Lung (tissue), 12 donors: ENCODE measurements around the gene ANXA2R. TPM values are rescaled to one million over a fixed set of nuclear protein-coding genes. Genes with fewer than 3 reads are reported as not detected.
"Not testable (repeated sequence)": the region's sequence is repeated elsewhere in the genome, so short reads cannot be mapped to it uniquely, and the experiment has no call there.

Experiments
- ATAC-seq: fragments of 200-7000 bp; cut with Tn5 transposase; one replicate; pipeline ENCODE4 v1.9.1; 2020; ENCODE audit warnings: moderate number of reproducible peaks; ENCODE audit not compliant: insufficient read depth, low FRiP score
- DNase-seq, 3 donors: peaks; one replicate each; pipeline ENCODE4 v3.0.0-alpha.2; 2013 to 2017
- H3K27ac ChIP-seq, 2 donors: one replicate each; pipeline ENCODE4 v1.5.1; 2013; ENCODE audit warnings: mild to moderate bottlenecking in 2 of 2, moderate library complexity in 2 of 2, control low read depth in 1 of 2, inconsistent platforms in 1 of 2, low read depth in 1 of 2, low read length in 1 of 2
- H3K27me3 ChIP-seq, 3 donors: one replicate each; pipeline ENCODE4 v1.5.1; 2013; ENCODE audit warnings: low read length in 2 of 3; ENCODE audit not compliant: control insufficient read depth in 3 of 3, insufficient read depth in 3 of 3
- H3K36me3 ChIP-seq, 4 donors: one replicate each; pipeline ENCODE4 v1.5.1; 2013; ENCODE audit warnings: low read length in 4 of 4, mild to moderate bottlenecking in 1 of 4, moderate library complexity in 1 of 4; ENCODE audit not compliant: control insufficient read depth in 4 of 4, insufficient read depth in 4 of 4
- H3K4me1 ChIP-seq, 5 donors: one replicate each; pipeline ENCODE4 v1.5.1; 2013; ENCODE audit warnings: low read length in 5 of 5, mild to moderate bottlenecking in 2 of 5, moderate library complexity in 1 of 5; ENCODE audit not compliant: control insufficient read depth in 5 of 5, insufficient read depth in 5 of 5
- H3K4me3 ChIP-seq: one replicate; pipeline ENCODE4 v1.5.1; 2013; ENCODE audit warnings: mild to moderate bottlenecking, control low read depth, moderate library complexity
- H3K9ac ChIP-seq, 2 donors: one replicate each; pipeline ENCODE4 v1.5.1; 2013; ENCODE audit warnings: low read length in 2 of 2, control low read depth in 1 of 2; ENCODE audit not compliant: insufficient read depth in 1 of 2
- H3K9me3 ChIP-seq, 4 donors: one replicate each; pipeline ENCODE4 v1.5.1; 2013; ENCODE audit warnings: low read length in 3 of 4, mild to moderate bottlenecking in 1 of 4, moderate library complexity in 1 of 4; ENCODE audit not compliant: control insufficient read depth in 4 of 4, insufficient read depth in 3 of 4
- CTCF ChIP-seq: IDR thresholded peaks from 2 replicates; pipeline ENCODE4 v1.5.1; 2012; ENCODE audit warnings: mild to moderate bottlenecking; ENCODE audit errors: control extremely low read depth, extremely low read depth
- WGBS, 2 donors: extraction: QIAGEN DNeasy Blood & Tissue Kit; methylation state at CpG; one replicate each; pipeline ENCODE4 v1.1.7; 2013; 5-methylcytosine and 5-hydroxymethylcytosine counted together
- polyA plus RNA-seq, 2 donors: library from polyadenylated mRNA; stranded (reverse); fragments of 200-250 nt; gene quantifications; one replicate each; pipeline ENCODE4 v1.2.1, GENCODE V29; 2013
- total RNA-seq, 2 donors: library from RNA; depleted of rRNA in 1 of 2; stranded (reverse); fragments of >200 nt in 1 of 2; gene quantifications; one replicate each; pipeline ENCODE4 v1.2.1, GENCODE V29; 2014 to 2021
- donor health status: control.
- donor health status: control.
- donor health status: Bipolar disorder and iron deficiency.
- donor health status: healthy.
- donor health status: DM: yes; HTN: yes; CAD: no.

ANXA2R gene
- total and polyA plus RNA-seq, 4 donors: 4.0 to 5.2 (median 4.8) TPM

- peaks cover 0 to 3% (median 0%) of the 10 kb centered on the region in 4 donors for H3K36me3 ChIP-seq
- no peaks in the 10 kb centered on the region for H3K27me3 ChIP-seq
- H3K4me1 ChIP-seq: peaks cover 0 to 12% (median 9%) of the 10 kb centered on the region in 5 donors
- H3K9me3 ChIP-seq: no peaks in the 10 kb centered on the region
- peak overlapping the region; percentile 86 to 98 for H3K27ac ChIP-seq
- WGBS, 2 donors: 83 to 84% methylated on average over 12 of the region's 12 CpGs
- ATAC-seq (no peak), DNase-seq (no peak)
- H3K9ac ChIP-seq: no peak overlapping the region
- no peak overlapping the region for H3K4me3 ChIP-seq
- TF ChIP-seq CTCF: no peak
Observed at GRCh38 chr5:43063721-43064171, 23.6 kb upstream of the ANXA2R start.

GRCh38 chr5:43061352-43062075 lies 21.4 kb upstream of the ANXA2R start:
- Histone ChIP-seq H3K27me3 (no peaks in the 10 kb centered on the region), H3K9me3 (no peaks in the 10 kb centered on the region), H3K36me3 (no peaks in the 10 kb centered on the region), H3K4me3 (no peak overlapping the region), H3K27ac (no peak overlapping the region), H3K4me1 (peaks cover 0 to 5% (median 0%) of the 10 kb centered on the region in 5 donors), H3K9ac (no peak overlapping the region)
- TF ChIP-seq CTCF: no peak
- ATAC-seq (no peak), DNase-seq (no peak)
- 78 to 91% methylated on average over 5 of the region's 5 CpGs for WGBS, 2 donors

DNA sequence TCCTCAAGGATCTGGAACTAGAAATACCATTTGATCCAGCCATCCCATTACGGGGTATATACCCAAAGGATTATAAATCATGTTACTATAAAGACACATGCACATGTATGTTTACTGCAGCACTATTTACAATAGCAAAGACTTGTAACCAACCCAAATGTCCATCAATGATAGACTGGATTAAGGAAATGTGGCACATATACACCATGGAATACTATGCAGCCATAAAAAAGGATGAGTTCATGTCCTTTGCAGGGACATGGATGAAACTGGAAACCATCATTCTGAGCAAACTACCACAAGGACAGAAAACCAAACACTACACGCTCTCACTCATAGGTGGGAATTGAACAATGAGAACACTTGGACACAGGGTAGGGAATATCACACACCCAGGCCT lies 19.9 kb upstream of the ANXA2R start:
- H3K27ac ChIP-seq, ATAC-seq, H3K4me1 ChIP-seq, DNase-seq, H3K9me3 ChIP-seq, H3K27me3 ChIP-seq, H3K4me3 ChIP-seq, H3K9ac ChIP-seq, H3K36me3 ChIP-seq: not testable (repeated sequence)
- WGBS, 2 donors: 98 to 99% methylated on average over 2 of the region's 2 CpGs

- not testable (repeated sequence) for H3K4me1 ChIP-seq, H3K9me3 ChIP-seq, H3K27ac ChIP-seq, DNase-seq, ATAC-seq, H3K27me3 ChIP-seq, H3K9ac ChIP-seq, H3K4me3 ChIP-seq, H3K36me3 ChIP-seq
- 96 to 98% methylated on average over 2 of the region's 2 CpGs for WGBS, 2 donors
Observed at GRCh38 chr5:43055098-43055497, 15.0 kb upstream of the ANXA2R start.
